ENCODE measurements around the gene TMEM234.
"Not testable (repeated sequence)": the region's sequence is repeated elsewhere in the genome, so short reads cannot be mapped to it uniquely, and the experiment has no call there.

The TMEM234 gene

DNA sequence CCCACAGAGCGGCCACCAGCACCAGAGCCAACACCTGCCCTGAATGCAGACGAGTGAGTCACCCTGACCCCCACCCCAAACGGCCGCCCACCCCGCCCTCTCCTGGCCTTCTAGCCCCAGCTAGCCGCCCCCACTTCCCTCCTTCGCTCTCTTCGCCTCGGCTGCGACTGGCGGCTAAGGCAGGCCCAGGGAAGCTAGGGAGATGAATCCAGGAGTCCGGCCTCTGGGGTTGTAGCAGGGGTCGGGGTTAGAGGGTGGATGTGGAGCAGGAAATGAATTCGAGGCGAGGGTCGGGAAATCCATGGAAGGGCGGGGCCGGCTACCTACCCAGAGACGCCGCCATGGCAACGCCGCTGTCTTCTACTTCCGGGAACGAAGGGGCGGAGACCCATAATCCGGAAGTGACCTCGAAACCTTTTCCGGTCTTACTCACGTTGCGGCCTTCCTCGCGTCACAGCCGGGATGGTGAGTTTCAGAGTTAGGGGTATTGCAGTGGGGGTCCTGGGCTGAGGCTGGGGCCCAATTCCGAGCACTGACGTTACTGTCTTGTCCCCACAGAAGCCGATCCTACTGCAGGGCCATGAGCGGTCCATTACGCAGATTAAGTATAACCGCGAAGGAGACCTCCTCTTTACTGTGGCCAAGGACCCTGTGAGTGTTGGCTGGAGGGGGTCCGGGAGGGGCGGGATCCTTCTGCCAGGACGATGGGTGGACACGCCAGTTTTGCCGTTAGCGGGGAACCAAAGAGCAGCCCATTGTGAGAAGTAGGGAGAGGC is at the start of gene TMEM234, which contains the start of gene EIF3I:
TMEM234 (minus strand) TSS at position 374 of the 776 bp plus-strand sequence; CDS start at position 343, 31 bp downstream.
EIF3I (plus strand) TSS at position 428 of the 776 bp plus-strand sequence; CDS start at position 463, 35 bp downstream.
- in situ Hi-C loops (cut with MboI; ENCODE audit: low pct_unique_long_range_greater_than_20kb, low sequenced_read_pairs) = no loop called here
- DNase-seq = peak; percentile 88

DNA sequence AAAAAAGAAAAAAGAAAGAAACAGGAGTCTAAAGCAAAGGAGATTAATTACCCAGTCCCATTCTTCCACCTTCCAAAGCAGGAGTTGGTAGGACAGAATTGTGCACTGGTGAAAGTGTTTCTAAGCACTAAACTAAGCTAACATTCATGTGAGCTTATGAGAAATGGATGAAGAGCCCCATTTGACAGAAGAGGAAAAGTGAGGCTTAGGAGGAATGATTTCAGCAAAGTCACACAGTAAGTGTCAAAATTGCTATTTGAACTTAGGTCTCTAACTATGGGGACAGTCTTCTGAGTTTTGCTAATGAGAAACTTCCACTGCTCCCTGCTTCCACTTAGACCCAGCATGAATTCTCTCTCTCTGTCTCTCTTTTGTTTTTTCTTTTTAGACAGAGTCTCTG is 47.6 kb upstream of the TMEM234 start:
- in situ Hi-C loops (cut with MboI; ENCODE audit: low pct_unique_long_range_greater_than_20kb, low sequenced_read_pairs) = no loop called here
- no peak for DNase-seq

DNA sequence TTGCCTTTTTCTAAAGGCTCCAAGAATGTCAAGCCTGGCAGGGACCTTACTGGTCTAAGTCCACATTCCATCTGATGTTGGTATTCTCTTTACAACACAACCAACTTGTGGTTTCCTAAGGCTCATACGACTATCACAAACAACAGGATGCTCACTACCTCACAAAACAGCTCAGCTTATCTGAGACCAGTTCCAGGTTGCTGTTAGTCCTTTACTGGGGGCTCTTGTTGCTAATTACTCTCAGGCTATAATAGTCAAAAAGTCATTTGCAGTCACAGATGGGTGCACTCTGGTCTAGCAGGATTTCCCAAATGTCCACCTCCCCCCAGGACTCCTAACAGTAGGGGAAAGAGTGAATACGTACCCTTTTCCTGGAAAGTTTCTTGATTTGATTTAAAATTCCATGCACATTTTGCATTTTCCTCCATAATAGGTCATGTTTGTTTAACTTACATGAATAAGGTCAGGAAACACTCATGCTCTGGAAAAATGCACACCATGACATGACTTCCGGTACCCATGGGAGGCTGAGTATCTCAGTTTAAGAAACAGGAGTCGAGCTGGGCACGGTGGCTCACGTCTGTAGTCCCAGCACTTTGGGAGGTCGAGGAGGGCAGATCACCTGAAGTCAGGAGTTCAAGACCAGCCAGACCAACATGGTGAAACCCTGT is 44.9 kb upstream of the TMEM234 start:
- in situ Hi-C loops (cut with MboI; ENCODE audit: low pct_unique_long_range_greater_than_20kb, low sequenced_read_pairs) = no loop called here
- no peak for DNase-seq

DNA sequence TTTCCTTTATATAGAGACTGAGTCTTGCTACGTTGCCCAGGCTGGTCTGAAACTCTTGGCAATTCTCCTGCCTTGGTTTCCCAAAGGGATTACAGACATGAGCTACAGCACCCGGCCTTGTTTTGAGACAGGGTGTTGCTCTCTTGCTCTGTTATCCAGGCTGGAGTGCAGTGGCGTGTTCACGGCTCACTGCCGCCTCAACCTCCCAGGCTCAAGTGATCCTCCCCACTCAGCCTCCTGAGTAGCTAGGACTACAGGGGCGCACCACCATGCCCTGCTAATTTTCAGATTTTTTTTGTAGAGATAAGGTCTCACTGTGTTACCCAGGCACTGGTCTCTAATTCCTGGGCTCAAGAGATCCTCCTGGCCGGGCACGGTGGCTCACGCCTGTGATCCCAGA is 43.7 kb upstream of the TMEM234 start:
- in situ Hi-C loops (cut with MboI; ENCODE audit: low pct_unique_long_range_greater_than_20kb, low sequenced_read_pairs) = no loop called here
- no peak for DNase-seq

DNA sequence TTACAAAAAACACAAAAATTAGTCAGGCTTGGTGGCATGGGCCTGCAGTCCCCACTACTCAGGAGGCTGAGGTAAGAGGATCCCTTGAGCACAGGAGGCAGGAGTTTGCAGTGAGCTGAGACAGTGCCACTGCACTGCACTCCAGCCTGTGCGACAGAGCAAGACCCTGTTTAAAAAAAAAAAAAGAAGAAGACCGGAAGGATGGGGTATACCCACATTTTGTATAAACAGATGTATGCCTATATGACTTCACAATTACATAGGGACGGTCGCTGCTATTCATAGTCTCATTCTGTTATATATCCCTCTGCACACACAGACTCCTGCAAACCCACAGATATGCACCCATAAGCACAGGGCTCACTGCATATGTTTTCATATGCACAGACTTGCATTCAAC is 41.6 kb upstream of the TMEM234 start:
- in situ Hi-C loops (cut with MboI; ENCODE audit: low pct_unique_long_range_greater_than_20kb, low sequenced_read_pairs) = no loop called here
- DNase-seq = no peak

DNA sequence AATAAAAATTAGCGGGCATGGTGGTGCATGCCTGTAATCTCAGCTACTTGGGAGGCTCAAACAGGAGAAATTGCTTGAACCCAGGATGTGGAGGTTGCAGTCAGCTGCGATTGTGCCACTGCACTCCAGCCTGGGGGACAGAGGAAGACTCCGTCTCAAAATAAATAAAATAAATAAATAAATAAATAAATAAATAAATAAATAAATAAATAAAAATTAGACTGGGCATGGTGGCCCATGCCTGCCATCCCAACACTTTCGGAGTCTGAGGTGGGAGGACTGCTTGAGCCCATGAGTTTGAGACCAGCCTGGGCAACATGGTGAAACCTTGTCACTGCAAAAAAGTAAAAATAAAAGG is 41.1 kb upstream of the TMEM234 start:
- in situ Hi-C loops (cut with MboI; ENCODE audit: low pct_unique_long_range_greater_than_20kb, low sequenced_read_pairs); DNase-seq: not testable (repeated sequence)

DNA sequence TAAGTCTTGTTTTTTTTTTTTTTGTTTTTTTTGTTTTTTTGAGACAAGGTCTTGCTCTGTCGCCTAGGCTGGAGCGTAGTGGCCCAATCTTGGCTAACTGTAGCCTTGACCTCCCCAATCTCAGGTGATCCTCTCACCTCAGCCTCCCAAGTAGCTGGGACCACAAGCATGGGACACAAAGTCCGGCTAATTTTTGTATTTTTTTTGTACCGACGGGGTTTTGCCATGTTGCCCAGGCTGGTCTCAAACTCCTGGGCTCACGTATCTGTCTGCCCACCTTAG is 35.0 kb upstream of the TMEM234 start:
- in situ Hi-C loops (cut with MboI; ENCODE audit: low pct_unique_long_range_greater_than_20kb, low sequenced_read_pairs) = no loop called here
- no peak for DNase-seq

DNA sequence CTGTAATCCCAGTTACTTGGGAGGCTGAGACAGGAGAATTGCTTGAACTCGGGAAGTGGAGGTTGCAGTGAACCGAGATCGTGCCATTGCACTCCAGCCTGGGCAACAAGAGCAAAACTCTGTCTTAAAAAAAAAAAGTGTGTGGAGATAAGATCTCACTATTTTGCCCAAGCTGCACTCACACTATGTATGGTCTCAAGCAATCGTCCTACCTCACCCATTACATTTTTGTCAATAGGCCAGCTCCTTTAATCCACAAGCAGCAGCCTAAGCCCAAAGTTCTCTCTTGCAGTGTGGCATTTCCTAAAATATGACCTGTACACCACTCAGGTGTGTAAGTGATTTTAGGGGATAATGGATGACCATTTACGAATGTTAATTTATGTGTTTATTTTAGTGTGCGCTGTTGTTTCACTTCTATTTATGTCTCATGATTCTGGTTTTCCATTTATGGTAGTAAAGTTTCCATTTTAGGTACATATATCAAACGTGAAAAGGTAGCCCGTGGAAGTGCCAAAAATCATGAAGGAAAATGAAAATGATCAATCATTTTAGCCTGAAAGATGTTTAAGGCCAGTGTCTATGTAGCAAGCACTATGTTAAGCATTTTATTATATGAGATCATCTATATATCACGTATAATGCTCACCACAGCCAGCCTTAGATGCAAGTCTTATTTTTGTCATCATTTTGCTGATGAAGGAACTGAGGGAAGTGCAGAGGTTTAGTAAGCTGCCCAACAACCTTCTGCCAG is 34.5 kb upstream of the TMEM234 start:
- in situ Hi-C loops (cut with MboI; ENCODE audit: low pct_unique_long_range_greater_than_20kb, low sequenced_read_pairs) = no loop called here
- DNase-seq = no peak

DNA sequence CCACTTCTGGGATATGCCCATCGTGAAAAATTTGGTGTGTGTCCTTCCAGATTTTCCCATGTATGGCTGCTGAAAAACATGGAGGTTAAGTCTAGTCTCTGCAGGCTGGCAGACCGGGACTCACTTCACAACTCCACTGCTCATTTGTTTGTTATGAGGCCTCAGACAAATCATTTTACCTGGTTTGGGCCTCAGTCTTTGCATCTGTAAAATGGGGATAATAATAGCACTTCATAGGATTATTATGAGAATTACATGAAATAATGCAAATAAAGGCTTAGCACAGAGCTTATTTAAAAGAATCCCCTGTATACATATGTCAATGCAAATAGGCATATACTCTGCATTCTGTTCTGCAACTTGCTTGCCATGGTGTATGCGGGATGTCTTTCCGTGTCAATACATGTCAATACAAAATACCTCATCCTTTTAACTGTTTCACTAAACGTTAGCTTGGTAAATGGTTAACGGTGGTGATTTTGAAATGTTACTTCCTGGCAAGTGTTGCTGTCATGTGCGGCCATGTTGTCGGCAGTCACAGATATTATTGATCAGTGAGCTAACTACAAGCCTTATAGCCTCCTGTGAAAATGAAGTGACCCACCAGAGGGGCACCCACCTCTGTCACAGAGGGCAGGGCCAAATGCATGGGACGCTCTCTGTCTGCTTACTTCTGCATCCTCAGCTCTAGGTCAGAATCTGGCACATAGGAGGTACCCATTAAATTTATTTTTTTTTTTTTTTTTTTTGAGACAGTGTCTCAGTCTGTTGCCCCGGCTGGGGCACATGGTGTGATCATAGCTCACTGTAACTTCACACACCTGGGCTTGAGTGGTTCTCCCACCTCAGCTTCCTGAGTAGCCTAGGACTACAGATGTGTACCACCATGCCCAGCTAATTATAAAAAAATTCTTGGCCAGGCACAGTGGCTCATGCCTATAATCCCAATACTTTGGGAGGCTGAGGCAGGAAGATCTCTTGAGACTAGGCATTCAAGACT is 33.2 kb upstream of the TMEM234 start:
- DNase-seq = no peak
- in situ Hi-C loops (cut with MboI; ENCODE audit: low pct_unique_long_range_greater_than_20kb, low sequenced_read_pairs) = no loop called here

DNA sequence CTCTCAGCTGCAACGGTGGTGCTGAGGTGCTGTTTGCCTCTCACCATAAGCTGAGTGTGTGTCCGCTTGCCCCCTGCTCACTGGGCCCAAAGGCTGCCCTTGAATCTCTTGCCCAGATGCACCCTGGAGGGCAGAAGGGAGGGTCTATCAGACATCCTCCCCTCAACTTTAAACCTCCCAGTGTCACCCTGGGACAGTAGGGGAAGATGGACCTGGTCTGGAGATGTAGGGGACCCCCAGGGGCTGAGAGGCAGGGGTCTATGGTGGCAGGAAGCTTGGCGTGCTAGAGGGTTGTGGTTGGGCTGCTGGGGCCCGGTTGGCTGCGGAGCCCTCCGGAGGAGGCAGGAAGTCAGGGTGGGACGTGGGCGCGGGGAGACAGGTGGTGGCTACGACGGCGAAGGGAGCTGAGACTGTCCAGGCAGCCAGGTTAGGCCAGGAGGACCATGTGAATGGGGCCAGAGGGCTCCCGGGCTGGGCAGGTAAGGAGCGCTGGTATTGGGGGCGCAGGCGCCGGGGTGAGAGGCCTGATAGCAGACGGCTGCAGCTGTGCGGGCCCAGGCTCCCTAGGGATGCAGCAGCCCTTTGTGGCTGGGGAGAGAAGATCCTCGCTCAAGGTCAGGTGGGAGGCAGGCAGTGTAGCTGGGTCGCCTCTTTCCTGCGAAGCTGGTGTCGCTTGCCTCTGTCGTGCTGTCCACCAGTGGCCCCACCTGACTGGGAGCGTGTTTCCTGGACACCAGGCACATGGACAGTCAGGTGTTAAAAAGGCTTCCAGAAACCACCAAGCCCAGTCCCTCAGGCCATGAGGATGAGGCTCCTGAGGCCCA is 29.0 kb upstream of the TMEM234 start, which contains the start of gene LCK:
LCK (plus strand) TSS at position 373 of the 824 bp plus-strand sequence. CDS start 23,065 bp downstream, outside the sequence.
- in situ Hi-C loops (cut with MboI; ENCODE audit: low pct_unique_long_range_greater_than_20kb, low sequenced_read_pairs) = no loop called here
- DNase-seq = no peak

DNA sequence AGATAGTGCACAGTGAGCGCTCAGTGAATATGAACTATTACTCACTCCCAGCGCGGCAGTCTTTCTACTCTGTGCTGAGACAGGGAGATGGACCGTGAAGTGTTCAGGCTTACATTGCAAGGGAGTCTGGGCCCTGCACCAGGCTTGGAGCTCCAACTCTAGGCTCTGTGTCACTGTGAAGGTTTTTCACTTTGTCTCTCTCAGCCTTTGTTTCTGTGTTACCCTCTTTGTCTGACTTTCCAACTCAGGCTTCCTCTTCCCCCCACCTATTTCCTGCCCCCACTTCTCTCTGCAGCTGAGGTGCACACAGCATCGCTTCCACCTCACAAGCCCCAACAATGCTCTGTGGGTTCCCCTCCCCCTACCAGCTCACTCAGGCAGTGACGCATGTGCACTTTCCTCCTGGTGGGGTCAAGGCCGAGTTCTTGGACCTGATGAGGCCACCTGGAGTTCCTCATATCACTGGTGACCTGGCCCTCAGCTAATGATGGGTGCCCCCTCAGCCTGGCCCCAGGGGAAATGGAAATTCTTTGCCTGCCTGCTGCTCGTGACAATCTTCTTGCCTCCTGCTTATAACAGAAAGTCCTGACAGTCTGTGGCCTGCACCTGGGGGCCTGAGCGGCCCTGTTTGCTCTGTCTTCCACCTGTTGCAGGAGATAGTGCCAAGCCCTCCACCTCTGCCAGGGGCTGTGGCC is 27.8 kb upstream of the TMEM234 start:
- DNase-seq = peak; percentile 74
- in situ Hi-C loops (cut with MboI; ENCODE audit: low pct_unique_long_range_greater_than_20kb, low sequenced_read_pairs) = no loop called here

DNA sequence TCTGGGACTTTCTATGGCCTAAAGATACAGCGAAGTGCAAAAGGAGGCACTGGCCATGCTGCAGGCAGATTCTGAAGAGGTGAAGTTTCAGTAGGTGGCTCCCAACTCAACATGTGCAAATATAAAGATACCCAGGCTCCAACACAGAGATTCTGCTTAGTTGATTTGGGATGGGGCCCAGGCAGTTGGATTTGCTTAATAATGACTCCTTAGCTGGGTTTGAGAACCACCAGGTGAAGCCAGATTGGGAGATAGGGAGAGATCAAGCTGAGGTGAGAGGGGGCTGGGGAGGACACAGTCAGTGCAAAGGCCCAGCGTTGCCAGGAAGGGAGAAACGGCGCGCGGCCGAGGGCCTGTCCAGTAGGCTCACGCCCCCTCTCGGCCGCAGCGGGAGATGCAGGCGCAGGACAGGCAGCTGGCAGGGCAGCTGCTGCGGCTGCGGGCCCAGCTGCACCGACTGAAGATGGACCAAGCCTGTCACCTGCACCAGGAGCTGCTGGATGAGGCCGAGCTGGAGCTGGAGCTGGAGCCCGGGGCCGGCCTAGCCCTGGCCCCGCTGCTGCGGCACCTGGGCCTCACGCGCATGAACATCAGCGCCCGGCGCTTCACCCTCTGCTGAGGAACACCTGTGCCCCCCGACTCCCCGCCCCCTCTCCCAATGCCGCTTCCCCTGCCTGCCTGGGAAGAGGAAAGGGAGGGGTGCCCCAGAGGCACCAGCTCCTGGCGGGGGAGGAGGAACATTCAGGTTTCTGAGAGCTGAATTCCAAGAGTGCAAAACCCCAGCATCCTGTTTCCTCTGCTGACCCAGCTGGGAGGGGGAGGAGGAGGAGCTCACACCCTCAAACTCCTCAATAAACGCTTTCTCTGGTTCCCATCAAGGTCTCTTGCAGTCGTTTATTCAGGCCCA is 26.1 kb upstream of the TMEM234 start:
- in situ Hi-C loops (cut with MboI; ENCODE audit: low pct_unique_long_range_greater_than_20kb, low sequenced_read_pairs) = no loop called here

DNA sequence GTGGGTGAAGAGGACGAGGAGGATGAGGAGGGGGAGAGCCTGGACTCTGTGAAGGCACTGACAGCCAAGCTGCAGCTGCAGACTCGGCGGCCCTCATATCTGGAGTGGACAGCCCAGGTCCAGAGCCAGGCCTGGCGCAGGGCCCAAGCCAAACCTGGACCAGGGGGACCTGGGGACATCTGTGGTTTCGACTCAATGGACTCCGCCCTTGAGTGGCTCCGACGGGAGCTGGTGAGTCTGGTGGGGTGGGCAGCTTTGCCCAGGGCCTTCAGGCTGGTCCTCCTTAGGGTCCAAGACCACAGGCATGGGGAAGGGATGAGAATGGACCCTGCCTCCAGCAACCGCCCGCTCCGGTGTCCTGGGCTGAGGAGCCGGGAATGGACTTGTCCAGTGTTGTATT is 25.3 kb upstream of the TMEM234 start:
- in situ Hi-C loops (cut with MboI; ENCODE audit: low pct_unique_long_range_greater_than_20kb, low sequenced_read_pairs) = no loop called here
- no peak for DNase-seq

More for the DNA sequence above, 26.1 kb upstream of the TMEM234 start:
- peak; percentile 76 for DNase-seq

DNA sequence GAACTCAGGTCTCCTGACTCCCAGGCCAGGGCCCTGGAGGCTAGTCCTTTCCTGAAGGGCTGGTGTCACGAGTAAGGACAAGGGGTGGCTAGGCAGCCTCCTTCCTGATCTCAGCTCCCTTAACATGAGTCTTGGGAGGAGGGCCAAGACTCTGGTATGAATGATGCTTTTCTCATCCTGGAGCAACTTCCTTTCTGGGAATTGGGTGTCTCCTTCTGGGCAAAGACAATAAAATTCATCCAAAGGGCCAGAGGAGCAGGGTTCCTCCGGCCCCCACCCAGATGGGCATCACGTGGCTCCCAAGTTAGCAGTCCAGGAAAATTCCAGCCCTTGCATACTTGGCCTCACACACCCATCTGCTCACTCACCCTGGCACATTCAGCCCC is 24.7 kb upstream of the TMEM234 start, which contains the start of gene FAM167B:
FAM167B (plus strand) TSS at position 335 of the 386 bp plus-strand sequence. CDS start 200 bp downstream, outside the sequence.
- in situ Hi-C loops (cut with MboI; ENCODE audit: low pct_unique_long_range_greater_than_20kb, low sequenced_read_pairs) = no loop called here
- DNase-seq = no peak

DNA sequence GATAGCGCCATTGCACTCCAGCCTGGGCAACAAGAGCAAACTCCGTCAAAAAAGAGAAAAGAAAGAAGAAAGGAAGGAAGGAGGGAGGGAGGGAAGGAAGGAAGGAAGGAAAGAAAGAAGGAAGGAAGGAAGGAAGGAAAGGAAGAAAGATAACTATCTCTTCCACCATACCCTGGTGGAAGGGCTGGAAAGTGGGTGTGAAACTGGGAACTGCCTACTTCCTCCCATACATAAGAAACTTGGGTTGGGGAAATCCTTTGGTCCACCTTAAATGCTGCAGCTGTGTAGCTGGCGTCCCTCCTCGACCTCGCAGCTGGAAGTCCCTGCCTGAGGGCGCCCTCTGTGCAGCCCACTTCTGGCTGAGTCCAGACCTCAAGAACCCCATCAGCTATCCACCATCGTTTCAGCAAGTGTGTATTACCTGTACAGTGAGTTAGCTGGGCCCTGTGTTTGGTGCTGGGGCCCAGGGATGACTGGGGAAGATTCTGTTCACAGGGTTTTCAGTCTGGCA is 20.2 kb upstream of the TMEM234 start:
- in situ Hi-C loops (cut with MboI; ENCODE audit: low pct_unique_long_range_greater_than_20kb, low sequenced_read_pairs) = no loop called here
- no peak for DNase-seq

DNA sequence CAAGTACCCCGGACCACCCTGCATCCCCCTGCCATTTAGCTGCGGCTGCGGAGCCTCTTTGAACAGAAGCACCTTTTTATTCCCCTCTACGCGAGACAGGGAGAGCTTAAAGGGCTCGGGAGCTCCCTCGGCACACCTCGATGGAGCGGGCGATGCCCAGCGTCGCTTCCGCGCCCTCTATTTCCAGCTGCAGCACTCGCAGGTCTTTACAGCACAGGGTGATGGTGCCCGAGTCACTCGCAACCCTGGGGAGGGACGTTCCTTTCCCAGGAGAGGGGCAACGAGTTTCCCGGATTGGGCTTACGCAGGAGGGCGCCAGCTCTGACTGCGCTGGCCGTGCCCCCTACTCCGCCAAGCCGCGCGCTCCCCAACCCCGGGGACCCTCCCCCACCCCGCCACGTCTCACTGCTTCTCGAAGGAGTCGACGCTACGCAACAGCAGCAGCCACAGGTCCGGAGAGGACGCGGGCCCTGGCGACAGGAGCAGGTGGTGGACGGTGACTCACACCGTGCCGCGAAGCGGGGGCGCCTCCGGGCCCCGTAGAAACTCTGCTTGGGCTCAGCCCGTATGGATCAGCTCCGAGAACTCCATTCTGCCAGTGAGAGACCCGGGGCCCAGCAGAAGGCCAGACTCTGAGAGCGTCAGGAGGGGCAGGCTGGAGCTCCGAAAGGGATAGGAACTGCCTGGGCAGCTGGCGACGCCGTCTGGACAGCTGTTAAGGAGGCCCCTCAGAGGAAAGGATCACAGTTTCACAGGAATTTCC is 19.0 kb upstream of the TMEM234 start:
- in situ Hi-C loops (cut with MboI; ENCODE audit: low pct_unique_long_range_greater_than_20kb, low sequenced_read_pairs) = no loop called here
- DNase-seq = no peak
